ENCODE results near the gene BNC2.

BNC2 gene

DNA sequence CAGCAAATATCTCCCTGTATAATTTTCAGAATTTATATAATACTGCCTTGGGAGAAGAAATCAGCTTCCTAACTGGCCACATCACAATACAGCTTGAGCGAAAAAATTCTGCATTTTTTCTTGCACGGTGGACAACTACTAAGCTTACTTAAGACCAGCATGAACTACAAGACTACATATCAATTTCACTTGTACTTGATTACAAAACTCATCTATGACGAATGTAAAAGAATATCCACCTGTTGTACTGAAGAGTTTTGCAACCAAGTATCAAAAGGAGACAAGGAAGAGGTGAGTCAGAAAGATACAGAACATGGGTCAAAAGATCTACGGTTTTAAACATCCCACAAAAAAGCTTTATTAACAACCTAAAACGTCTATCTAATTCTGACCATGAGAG lies 279.4 kb downstream of the BNC2 start:
- H3K27me3 ChIP-seq (ENCODE audit: insufficient read depth, poor library complexity, severe bottlenecking): no peaks in the 10 kb centered on the region
- ATAC-seq (ENCODE audit: low read depth) (no peak), DNase-seq (ENCODE audit: low spot score) (no peak)
- no peaks in the 10 kb centered on the region for H3K4me1 ChIP-seq (ENCODE audit: insufficient read depth, poor library complexity, severe bottlenecking)
- H3K4me3 ChIP-seq (ENCODE audit: severe bottlenecking): no peak overlapping the region
- H3K9me3 ChIP-seq (ENCODE audit: severe bottlenecking): no peaks in the 10 kb centered on the region
- H3K27ac ChIP-seq (ENCODE audit: poor library complexity, severe bottlenecking): no peak overlapping the region
- H3K36me3 ChIP-seq (ENCODE audit: low read depth): no peaks in the 10 kb centered on the region
- TF ChIP-seq, protein P1, sequence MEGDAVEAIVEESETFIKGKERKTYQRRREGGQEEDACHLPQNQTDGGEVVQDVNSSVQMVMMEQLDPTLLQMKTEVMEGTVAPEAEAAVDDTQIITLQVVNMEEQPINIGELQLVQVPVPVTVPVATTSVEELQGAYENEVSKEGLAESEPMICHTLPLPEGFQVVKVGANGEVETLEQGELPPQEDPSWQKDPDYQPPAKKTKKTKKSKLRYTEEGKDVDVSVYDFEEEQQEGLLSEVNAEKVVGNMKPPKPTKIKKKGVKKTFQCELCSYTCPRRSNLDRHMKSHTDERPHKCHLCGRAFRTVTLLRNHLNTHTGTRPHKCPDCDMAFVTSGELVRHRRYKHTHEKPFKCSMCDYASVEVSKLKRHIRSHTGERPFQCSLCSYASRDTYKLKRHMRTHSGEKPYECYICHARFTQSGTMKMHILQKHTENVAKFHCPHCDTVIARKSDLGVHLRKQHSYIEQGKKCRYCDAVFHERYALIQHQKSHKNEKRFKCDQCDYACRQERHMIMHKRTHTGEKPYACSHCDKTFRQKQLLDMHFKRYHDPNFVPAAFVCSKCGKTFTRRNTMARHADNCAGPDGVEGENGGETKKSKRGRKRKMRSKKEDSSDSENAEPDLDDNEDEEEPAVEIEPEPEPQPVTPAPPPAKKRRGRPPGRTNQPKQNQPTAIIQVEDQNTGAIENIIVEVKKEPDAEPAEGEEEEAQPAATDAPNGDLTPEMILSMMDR (IDR thresholded peaks at IDR 0.05; ENCODE audit: poor library complexity, severe bottlenecking): no peak

DNA sequence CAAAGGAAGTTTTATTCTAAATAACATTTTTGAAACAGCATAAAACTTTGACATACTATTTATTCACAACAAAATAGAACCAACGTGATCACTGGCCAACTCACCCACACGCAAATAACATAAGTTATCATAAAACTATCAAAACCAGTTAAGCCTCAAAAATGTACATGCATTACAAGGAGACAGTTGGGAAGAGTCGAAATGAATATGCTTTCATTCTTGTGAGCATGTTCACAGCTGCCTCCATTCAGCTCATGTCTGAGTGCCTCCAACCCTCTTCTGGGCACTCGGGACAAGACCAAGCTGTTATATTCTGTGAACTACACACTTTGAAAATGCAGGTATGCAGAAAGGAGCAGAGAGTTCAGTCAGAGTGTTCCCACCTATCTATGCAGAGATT lies 284.9 kb downstream of the BNC2 start:
- Histone ChIP-seq H3K4me3 (ENCODE audit: severe bottlenecking) (no peak overlapping the region), H3K27ac (ENCODE audit: poor library complexity, severe bottlenecking) (no peak overlapping the region), H3K27me3 (ENCODE audit: insufficient read depth, poor library complexity, severe bottlenecking) (no peaks in the 10 kb centered on the region), H3K36me3 (ENCODE audit: low read depth) (no peaks in the 10 kb centered on the region), H3K4me1 (ENCODE audit: insufficient read depth, poor library complexity, severe bottlenecking) (no peaks in the 10 kb centered on the region), H3K9me3 (ENCODE audit: severe bottlenecking) (no peaks in the 10 kb centered on the region)
- TF ChIP-seq, protein P1 (IDR thresholded peaks at IDR 0.05; ENCODE audit: poor library complexity, severe bottlenecking): no peak
- no peak for ATAC-seq (ENCODE audit: low read depth)
- DNase-seq (ENCODE audit: low spot score): no peak

DNA sequence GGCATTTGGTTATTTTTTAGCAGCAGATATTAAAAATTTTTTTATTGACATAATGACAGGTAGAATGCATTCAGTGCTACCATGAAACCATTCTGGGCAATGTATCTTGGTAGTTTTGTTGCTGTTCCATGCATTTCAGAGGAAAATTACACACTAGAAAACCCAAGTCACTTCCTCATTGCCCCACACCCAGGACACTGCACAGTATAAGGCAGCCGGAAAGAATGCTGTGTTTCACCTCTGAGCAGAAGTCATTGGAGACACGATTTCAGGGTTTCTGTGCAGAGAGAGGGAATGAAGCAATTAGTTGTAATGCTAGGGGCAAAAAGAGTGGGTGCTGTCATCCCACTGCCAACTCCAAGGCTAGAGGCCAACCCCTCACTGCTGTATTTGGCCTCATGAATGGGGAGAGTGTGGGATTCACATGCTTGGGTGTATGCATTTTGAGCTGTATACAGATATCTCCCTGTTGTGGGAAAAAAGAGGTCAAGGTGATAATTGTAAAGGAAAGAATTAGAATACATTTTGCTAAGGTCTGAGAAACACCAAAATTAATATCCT lies 290.5 kb downstream of the BNC2 start:
- DNase-seq (ENCODE audit: low spot score): no peak

DNA sequence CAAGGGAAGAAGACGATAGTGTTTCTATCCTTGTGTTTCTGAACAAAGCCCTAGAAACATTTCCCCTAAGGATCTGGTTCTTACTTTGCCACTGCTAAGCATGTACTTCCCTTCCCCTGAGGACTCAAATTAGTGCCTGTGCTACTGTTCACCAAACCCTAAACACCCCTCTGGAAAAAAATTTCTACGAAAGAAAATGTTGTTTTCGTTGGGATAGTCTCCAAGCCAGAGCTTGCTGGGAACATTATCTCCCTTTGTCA lies 294.6 kb downstream of the BNC2 start:
- TF ChIP-seq, protein P1 (IDR thresholded peaks at IDR 0.05; ENCODE audit: poor library complexity, severe bottlenecking): no peak
- Histone ChIP-seq H3K36me3 (ENCODE audit: low read depth) (no peaks in the 10 kb centered on the region), H3K27ac (ENCODE audit: poor library complexity, severe bottlenecking) (no peak overlapping the region), H3K4me1 (ENCODE audit: insufficient read depth, poor library complexity, severe bottlenecking) (no peaks in the 10 kb centered on the region), H3K27me3 (ENCODE audit: insufficient read depth, poor library complexity, severe bottlenecking) (no peaks in the 10 kb centered on the region), H3K9me3 (ENCODE audit: severe bottlenecking) (no peaks in the 10 kb centered on the region), H3K4me3 (ENCODE audit: severe bottlenecking) (no peak overlapping the region)
- ATAC-seq (ENCODE audit: low read depth) (no peak), DNase-seq (ENCODE audit: low spot score) (no peak)

More for the DNA sequence above, 290.5 kb downstream of the BNC2 start:
- no peaks in the 10 kb centered on the region for H3K36me3 ChIP-seq (ENCODE audit: low read depth)
- TF ChIP-seq, protein P1 (IDR thresholded peaks at IDR 0.05; ENCODE audit: poor library complexity, severe bottlenecking): no peak
- no peak overlapping the region for H3K4me3 ChIP-seq (ENCODE audit: severe bottlenecking)
- no peak for ATAC-seq (ENCODE audit: low read depth)
- no peaks in the 10 kb centered on the region for H3K27me3 ChIP-seq (ENCODE audit: insufficient read depth, poor library complexity, severe bottlenecking)
- no peaks in the 10 kb centered on the region for H3K4me1 ChIP-seq (ENCODE audit: insufficient read depth, poor library complexity, severe bottlenecking)
- H3K27ac ChIP-seq (ENCODE audit: poor library complexity, severe bottlenecking): no peak overlapping the region
- H3K9me3 ChIP-seq (ENCODE audit: severe bottlenecking): no peaks in the 10 kb centered on the region

GRCh38 chr9:16575142-16575985 lies 295.1 kb downstream of the BNC2 start:
- no peaks in the 10 kb centered on the region for H3K27me3 ChIP-seq (ENCODE audit: insufficient read depth, poor library complexity, severe bottlenecking)
- no peak overlapping the region for H3K27ac ChIP-seq (ENCODE audit: poor library complexity, severe bottlenecking)
- no peaks in the 10 kb centered on the region for H3K9me3 ChIP-seq (ENCODE audit: severe bottlenecking)
- DNase-seq (ENCODE audit: low spot score): no peak
- no peak; the same call in 2 of the 3 replicates for ATAC-seq (ENCODE audit: low read depth)
- TF ChIP-seq, protein P1 (IDR thresholded peaks at IDR 0.05; ENCODE audit: poor library complexity, severe bottlenecking): no peak
- H3K4me1 ChIP-seq (ENCODE audit: insufficient read depth, poor library complexity, severe bottlenecking): no peaks in the 10 kb centered on the region
- no peak overlapping the region for H3K4me3 ChIP-seq (ENCODE audit: severe bottlenecking)
- no peaks in the 10 kb centered on the region for H3K36me3 ChIP-seq (ENCODE audit: low read depth)

All from RWPE2 (cell line).